ENCODE results near the gene DNAH11.
"Not testable (repeated sequence)": the region's sequence is repeated elsewhere in the genome, so short reads cannot be mapped to it uniquely, and the experiment has no call there.

DNAH11 gene, protein sequence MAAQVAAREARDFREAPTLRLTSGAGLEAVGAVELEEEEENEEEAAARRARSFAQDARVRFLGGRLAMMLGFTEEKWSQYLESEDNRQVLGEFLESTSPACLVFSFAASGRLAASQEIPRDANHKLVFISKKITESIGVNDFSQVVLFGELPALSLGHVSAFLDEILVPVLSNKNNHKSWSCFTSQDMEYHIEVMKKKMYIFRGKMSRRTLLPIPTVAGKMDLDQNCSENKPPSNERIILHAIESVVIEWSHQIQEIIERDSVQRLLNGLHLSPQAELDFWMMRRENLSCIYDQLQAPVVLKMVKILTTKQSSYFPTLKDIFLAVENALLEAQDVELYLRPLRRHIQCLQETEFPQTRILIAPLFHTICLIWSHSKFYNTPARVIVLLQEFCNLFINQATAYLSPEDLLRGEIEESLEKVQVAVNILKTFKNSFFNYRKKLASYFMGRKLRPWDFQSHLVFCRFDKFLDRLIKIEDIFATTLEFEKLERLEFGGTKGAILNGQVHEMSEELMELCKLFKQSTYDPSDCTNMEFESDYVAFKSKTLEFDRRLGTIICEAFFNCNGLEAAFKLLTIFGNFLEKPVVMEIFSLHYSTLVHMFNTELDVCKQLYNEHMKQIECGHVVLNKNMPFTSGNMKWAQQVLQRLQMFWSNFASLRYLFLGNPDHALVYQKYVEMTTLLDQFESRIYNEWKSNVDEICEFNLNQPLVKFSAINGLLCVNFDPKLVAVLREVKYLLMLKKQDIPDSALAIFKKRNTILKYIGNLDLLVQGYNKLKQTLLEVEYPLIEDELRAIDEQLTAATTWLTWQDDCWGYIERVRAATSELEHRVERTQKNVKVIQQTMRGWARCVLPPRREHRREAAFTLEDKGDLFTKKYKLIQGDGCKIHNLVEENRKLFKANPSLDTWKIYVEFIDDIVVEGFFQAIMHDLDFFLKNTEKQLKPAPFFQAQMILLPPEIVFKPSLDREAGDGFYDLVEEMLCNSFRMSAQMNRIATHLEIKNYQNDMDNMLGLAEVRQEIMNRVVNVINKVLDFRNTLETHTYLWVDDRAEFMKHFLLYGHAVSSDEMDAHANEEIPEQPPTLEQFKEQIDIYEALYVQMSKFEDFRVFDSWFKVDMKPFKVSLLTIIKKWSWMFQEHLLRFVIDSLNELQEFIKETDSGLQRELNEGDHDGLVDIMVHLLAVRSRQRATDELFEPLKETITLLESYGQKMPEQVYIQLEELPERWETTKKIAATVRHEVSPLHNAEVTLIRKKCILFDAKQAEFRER (N-terminal part only)

DNA sequence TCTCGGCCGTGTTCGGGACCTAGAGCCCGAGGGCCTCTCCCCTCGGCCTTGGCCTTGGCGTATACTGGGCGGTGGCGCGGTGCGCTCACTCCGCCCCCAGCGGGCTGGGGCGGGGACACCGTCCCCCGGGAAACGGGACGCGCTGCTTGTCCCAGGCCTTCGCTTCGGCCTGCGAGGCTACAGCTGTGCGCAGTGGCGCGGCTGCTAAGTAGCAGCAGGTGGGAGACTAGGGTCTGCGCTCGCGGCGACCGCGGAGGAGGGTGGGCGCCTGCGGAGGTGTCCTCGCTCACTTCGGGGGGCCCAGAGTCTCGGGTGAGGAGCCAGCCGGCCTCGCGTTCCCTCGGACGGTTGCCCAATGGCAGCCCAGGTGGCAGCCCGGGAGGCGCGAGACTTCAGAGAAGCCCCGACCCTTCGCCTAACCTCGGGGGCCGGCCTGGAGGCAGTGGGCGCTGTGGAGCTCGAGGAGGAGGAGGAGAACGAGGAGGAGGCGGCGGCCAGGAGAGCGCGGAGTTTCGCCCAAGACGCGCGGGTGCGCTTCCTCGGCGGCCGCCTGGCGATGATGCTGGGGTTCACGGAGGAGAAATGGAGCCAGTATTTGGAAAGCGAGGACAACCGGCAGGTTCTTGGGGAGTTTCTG is at the start of gene DNAH11:
Gene DNAH11 (plus strand): TSS at position 149 of the 637 bp plus-strand sequence. CDS start 207 bp downstream, at position 356.
- DNase-seq, result peak; percentile 26

GRCh38 chr7:21495731-21496130 is 47.1 kb upstream of the DNAH11 start:
- no peak for DNase-seq

DNA sequence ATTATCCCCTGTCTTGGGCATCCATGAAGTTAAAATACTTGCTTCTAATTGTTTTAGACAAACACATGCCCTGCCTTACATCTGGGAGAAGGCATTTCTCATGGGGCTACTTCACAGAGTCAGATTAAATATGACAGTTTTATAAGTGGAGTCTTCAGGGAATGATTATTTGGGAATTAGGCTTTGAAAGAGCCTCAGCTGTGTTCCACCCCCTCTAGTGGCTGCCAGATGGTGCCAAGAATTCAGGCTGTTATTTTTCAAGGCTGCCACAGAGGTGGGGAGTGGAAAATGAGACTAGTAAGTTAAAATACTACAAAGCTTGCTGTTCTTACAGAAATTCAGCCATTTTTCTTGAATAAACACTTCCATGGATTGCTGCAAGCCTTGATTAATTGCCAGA is 45.8 kb upstream of the DNAH11 start:
- no peak for DNase-seq

GRCh38 chr7:21500117-21500832 is 42.6 kb upstream of the DNAH11 start:
- no peak for DNase-seq

- DNase-seq, result peak; percentile 59
These were observed 38.8 kb upstream of the DNAH11 start for GRCh38 chr7:21504021-21504420.

DNA sequence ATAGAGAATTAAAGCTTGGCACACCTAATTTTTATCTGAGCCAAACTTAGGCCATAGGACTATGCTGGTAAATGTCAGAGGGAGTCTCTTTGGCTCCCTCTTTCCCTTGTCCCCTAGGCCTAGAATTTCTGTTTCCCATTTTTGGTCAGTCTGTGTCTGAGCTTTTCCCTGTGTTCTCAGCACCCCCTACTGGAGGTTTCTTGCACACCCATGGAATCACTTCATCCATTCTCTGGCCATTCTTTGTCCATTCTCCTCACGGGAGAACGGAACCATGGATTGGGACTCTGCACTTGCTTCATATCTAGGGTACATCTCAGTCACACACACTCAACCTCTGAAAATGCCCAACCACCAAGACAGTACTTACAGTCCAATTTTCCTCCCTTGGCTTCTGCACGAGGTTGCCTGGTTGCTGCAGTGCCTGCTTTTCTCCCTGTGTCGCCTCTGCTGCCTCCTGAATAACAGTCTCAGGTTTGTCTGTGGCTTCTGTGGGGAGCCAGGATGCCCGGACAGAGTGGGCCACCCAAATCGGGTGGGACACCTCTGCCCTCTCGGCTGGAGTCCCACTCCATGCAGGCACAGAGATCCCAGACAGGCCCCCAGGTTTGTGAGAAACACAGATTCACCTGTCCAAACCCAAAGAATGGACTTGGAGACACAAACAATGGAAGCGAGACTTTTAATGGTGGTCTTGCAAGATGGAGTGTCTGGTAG is 35.1 kb upstream of the DNAH11 start:
- no peak for DNase-seq

DNA sequence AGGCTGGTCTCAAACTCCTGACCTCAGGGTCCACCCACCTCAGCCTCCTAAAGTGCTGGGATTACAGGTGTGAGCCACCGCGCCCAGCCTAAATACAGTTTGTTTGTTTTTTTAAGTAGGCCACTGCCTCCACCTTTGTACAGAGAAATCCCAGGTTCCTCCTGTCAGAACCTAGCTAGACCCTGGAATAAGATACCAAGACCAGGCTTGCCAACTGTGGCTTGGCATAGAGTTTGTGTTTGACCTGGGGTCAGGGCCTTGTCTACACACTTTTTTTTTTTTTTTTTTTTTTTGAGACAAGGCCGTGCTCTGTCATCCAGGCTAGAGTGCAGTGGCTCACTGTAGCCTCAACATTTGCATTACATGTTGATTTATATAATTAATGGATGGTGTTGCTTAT is 34.3 kb upstream of the DNAH11 start:
- DNase-seq, result no peak

DNA sequence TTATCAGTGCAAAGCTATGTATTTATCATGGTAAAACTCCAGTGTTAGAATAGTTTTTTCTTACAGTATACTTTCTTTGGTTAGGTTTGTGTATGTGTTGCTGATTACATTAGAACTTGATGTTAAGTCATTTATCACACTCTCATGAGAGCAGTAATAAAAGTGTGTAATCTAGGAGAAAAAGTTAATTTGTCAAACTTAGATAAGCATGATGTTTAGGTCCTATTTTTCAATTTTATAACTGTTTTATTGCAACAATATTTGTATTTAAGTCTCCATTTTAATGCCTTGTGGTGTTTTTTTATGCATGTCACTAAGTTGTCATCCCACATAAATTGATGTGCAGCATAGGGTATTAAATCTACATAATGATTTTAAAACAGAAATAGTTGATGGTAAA is 28.8 kb upstream of the DNAH11 start:
- no peak for DNase-seq

GRCh38 chr7:21524680-21525079 is 18.2 kb upstream of the DNAH11 start:
- no peak for DNase-seq

- DNase-seq, result no peak
These were observed 16.8 kb upstream of the DNAH11 start for GRCh38 chr7:21526007-21526406.

DNA sequence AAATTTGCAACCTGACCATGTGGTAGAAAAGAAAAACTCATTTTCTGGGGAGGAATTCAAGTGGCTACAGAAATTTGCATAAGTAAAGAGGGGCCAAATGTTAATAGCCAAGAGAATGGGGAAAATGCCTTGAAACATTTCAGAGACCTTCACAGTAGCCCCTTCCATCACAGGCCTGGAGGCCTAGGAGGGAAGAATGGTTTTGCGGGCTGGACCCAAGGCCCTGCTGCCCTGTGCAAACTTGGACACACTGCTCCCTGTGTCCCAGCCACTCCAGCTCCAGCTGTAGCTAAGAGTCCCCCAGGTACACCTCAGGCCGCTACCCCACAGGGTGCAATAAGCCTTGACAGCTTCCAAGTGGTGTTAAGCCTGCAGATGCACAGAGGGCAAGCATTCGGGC is 16.4 kb upstream of the DNAH11 start:
- DNase-seq, result no peak

DNA sequence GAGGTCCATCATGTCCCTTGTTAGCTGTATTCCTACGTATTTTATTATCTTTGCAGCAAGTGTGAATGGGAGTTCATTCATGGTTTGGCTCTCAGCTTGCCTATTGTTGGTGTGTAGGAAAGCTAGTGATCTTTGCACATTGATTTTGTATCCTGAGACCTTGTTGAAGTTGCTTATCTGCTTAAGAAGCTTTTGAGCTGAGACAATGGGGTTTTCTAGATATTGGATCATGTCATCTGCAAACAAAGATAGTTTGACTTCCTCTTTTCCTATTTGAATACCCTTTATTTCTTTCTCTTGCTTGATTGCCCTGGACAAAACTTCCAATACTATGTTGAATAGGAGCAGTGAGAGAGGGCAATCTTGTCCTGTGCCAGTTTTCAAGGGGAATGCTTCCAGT is 10.4 kb upstream of the DNAH11 start:
- not testable (repeated sequence) for DNase-seq

GRCh38 chr7:21533646-21534045 is 9.2 kb upstream of the DNAH11 start:
- not testable (repeated sequence) for DNase-seq

- not testable (repeated sequence) for DNase-seq
These were observed 6.3 kb upstream of the DNAH11 start for GRCh38 chr7:21536445-21537118.

DNA sequence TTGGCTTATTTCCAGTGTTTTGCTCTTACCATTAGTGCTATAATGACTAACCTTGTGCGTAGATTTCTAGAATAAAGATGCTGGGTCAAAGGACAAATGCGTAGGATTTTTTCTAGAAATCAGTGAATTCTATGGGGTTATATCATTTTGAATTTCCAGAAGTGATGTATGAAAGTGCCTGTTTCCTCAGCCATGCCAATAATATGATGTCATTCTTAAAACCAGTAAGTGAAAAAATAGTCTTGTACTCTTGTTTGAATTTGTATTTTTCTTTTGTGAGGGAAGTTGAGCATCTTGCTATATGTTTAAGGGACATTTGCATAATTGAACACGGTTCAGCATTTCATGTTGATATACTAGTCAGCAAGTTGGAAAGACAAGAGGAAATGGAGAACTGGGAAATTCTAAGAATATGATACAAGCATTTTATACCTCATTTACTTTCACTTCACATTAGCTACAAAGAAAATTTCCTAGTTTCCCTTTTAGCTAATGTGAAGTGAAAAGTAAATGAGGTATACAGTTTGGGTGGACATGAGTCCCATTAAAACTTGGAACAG is 3.8 kb upstream of the DNAH11 start:
- no peak for DNase-seq

GRCh38 chr7:21543528-21544302 is 876 bp downstream of the DNAH11 start:
- peak; percentile 24 for DNase-seq

DNA sequence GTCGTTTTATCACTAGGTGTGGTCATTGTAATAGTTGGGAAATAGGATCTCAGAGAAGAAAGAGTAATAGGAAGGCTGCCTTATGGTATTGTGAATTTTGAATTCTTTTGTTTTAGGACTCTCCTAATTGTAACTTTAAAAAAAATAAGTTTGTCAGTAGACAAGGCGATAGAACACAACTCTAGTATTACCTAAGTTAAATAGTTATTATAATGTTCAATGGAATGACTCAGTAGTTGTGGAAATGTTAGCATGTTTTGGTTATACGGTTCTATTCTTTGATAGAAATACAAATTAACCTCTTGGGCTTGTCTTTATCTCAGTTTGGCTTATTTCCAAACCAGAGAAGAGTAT is 1.4 kb downstream of the DNAH11 start:
- DNase-seq, result no peak

DNA sequence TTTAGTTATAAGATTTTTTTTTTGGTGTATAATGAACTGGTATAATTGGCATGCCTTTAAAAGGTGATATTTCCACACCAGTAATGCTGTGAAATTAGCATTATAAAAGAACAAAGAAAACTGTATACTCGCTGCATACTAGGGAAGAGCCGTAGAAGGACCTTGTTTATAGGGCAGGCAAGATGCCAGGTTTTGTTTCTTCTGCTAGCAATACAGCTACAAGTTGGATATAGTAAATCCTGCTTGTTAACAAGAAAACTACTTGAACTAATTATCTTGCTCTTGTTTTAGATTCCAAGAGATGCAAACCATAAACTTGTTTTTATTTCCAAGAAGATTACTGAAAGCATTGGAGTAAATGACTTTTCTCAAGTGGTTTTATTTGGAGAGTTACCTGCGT is 1.9 kb downstream of the DNAH11 start:
- no peak for DNase-seq

GRCh38 chr7:21547501-21547900 is 4.7 kb downstream of the DNAH11 start:
- DNase-seq, result no peak

GRCh38 chr7:21548491-21548890 is 5.7 kb downstream of the DNAH11 start:
- DNase-seq, result no peak

All from NCI-H774 (cell line).